Activated CD8-positive, alpha-beta T cell treated with anti-CD3 and anti-CD28 coated beads for 36 hours (primary cell): ENCODE data around the gene AP4E1. TPM values are rescaled to one million over a fixed set of nuclear protein-coding genes. Genes with fewer than 3 reads are reported as not detected.
"Not testable (repeated sequence)": the region's sequence is repeated elsewhere in the genome, so short reads cannot be mapped to it uniquely, and the experiment has no call there.

Source experiments
- ATAC-seq: fragments of 200-7000 bp; cut with Tn5 transposase; one replicate; pipeline ENCODE4 v1.10.0; 2021; ENCODE audit warnings: mild to moderate bottlenecking, moderate library complexity
- CTCF ChIA-PET: fragments of 350-600 bp; sonication (Branson Sonifier 250); formaldehyde crosslinking; loops from one replicate; lab custom pipeline; 2021; ENCODE audit warnings: antibody characterized with exemption; lab: Charles Lee
- POLR2A ChIA-PET: fragments of 350-600 bp; sonication (Branson Sonifier 250); formaldehyde crosslinking; loops from one replicate; lab custom pipeline; 2021; ENCODE audit warnings: antibody characterized with exemption; lab: Charles Lee
- DNase-seq: peaks from one replicate; pipeline ENCODE4 v3.0.0-alpha.2; 2020
- H3K27ac Mint-ChIP-seq: one replicate; pipeline ENCODE4 v1.8.0; 2021; ENCODE audit warnings: mild to moderate bottlenecking, mixed read lengths
- H3K27me3 Mint-ChIP-seq: one replicate; pipeline ENCODE4 v1.8.0; 2021; ENCODE audit warnings: mixed read lengths
- H3K36me3 Mint-ChIP-seq: one replicate; pipeline ENCODE4 v1.8.0; 2021; ENCODE audit warnings: low read depth, mixed read lengths
- H3K4me1 Mint-ChIP-seq: one replicate; pipeline ENCODE4 v1.8.0; 2021; ENCODE audit warnings: low read depth, mixed read lengths
- H3K4me3 Mint-ChIP-seq: one replicate; pipeline ENCODE4 v1.8.0; 2021; ENCODE audit warnings: mild to moderate bottlenecking, moderate library complexity, mixed read lengths
- H3K9me3 Mint-ChIP-seq: one replicate; pipeline ENCODE4 v1.8.0; 2021; ENCODE audit warnings: mixed read lengths
- intact Hi-C: fragments of 100-400 bp; cut with micrococcal nuclease; formaldehyde crosslinking; loops from one replicate; pipeline ENCODE4 v1.10.0; 2022
- total RNA-seq, 2 experiments: library from RNA; stranded (reverse); gene quantifications; one replicate each; pipeline ENCODE4 v1.2.3, GENCODE V29; 2021
- TF ChIP-seq, protein P1 (sequence below): fragments of 200-600 bp; IDR thresholded peaks from one replicate; pipeline ENCODE4 v1.8.0; 2022; ENCODE audit warnings: antibody characterized with exemption, mild to moderate bottlenecking

The AP4E1 gene
- total RNA-seq, 2 experiments from 2014 or later: 16.6 TPM

DNA sequence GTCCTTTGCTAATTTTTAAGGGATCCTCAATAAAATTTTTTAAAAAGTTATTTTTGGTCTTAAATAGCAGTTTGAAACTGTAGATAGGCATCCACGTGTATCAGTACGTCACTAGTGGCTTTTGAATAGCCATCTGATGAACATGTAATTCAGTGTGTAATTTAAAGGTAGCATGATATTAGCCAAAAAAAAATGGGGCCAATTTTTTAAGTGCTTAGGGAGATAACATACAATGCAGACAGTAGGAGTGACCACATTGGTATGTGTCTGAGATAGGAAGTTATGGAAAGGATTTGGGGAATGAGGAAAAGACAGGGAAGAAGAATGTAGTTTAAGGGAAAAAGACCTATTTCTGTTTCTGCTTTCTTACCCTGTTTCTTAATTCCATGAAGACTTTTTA, 2.5 kb downstream of the AP4E1 start:
- TF ChIP-seq, protein P1, sequence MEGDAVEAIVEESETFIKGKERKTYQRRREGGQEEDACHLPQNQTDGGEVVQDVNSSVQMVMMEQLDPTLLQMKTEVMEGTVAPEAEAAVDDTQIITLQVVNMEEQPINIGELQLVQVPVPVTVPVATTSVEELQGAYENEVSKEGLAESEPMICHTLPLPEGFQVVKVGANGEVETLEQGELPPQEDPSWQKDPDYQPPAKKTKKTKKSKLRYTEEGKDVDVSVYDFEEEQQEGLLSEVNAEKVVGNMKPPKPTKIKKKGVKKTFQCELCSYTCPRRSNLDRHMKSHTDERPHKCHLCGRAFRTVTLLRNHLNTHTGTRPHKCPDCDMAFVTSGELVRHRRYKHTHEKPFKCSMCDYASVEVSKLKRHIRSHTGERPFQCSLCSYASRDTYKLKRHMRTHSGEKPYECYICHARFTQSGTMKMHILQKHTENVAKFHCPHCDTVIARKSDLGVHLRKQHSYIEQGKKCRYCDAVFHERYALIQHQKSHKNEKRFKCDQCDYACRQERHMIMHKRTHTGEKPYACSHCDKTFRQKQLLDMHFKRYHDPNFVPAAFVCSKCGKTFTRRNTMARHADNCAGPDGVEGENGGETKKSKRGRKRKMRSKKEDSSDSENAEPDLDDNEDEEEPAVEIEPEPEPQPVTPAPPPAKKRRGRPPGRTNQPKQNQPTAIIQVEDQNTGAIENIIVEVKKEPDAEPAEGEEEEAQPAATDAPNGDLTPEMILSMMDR: no peak
- CTCF ChIA-PET: no interaction called here
- ATAC-seq (no peak), DNase-seq (no peak)
- no peak overlapping the region for H3K4me3 Mint-ChIP-seq
- POLR2A ChIA-PET: no interaction called here
- no peak overlapping the region for H3K27ac Mint-ChIP-seq
- H3K36me3 Mint-ChIP-seq: peaks cover 26% of the 10 kb centered on the region
- no peaks in the 10 kb centered on the region for H3K9me3 Mint-ChIP-seq
- H3K4me1 Mint-ChIP-seq: peaks cover 12% of the 10 kb centered on the region
- no peaks in the 10 kb centered on the region for H3K27me3 Mint-ChIP-seq
- intact Hi-C loops: no loop called here

GRCh38 chr15:50911621-50912020, 3.1 kb downstream of the AP4E1 start:
- Mint-ChIP-seq H3K9me3 (no peaks in the 10 kb centered on the region), H3K27ac (no peak overlapping the region), H3K4me3 (no peak overlapping the region), H3K36me3 (peaks cover 29% of the 10 kb centered on the region), H3K27me3 (no peaks in the 10 kb centered on the region), H3K4me1 (peaks cover 14% of the 10 kb centered on the region)
- TF ChIP-seq, protein P1: no peak
- ChIA-PET POLR2A (no interaction called here), CTCF (no interaction called here)
- ATAC-seq (no peak), DNase-seq (no peak)
- intact Hi-C loops: no loop called here

DNA sequence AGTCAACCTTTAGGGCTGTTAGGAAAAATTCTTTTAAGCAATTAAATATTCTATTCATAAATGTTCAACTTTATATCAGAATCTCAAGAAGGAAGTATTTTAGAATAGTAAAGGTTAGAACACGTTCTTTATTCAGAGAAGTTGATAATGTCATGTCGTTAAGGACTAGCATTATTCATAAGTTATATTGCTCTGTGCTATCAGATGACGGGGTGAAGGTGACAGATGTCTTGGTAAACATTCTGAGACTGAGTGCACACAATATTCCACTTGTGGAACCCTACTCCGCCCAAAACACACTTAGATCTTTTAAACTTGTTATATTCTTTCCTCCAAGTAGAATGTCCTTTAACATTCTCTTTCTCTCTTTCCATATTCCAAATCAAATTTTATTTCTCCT, 7.9 kb downstream of the AP4E1 start:
- Mint-ChIP-seq H3K27ac (no peak overlapping the region), H3K27me3 (no peaks in the 10 kb centered on the region), H3K4me3 (no peak overlapping the region), H3K4me1 (peaks cover 3% of the 10 kb centered on the region), H3K9me3 (no peaks in the 10 kb centered on the region), H3K36me3 (peaks cover 38% of the 10 kb centered on the region)
- TF ChIP-seq, protein P1: no peak
- intact Hi-C loops: no loop called here
- ATAC-seq (no peak), DNase-seq (no peak)
- ChIA-PET CTCF (interaction anchor here (1.3 kb wide), 1 partner anchor 30 kb away, joined by 4 read pairs; no protein-coding TSS in a partner anchor), POLR2A (interaction anchor here (1.3 kb wide), 1 partner anchor 240 kb away, joined by 3 read pairs; no protein-coding TSS in a partner anchor)

- H3K9me3 Mint-ChIP-seq, intact Hi-C loops, POLR2A ChIA-PET, H3K4me3 Mint-ChIP-seq, ATAC-seq, CTCF ChIA-PET, H3K27ac Mint-ChIP-seq, DNase-seq, H3K4me1 Mint-ChIP-seq, H3K27me3 Mint-ChIP-seq: not testable (repeated sequence)
- peaks cover 33% of the 10 kb centered on the region for H3K36me3 Mint-ChIP-seq
These were observed 10.9 kb downstream of the AP4E1 start for GRCh38 chr15:50919359-50919758.

DNA sequence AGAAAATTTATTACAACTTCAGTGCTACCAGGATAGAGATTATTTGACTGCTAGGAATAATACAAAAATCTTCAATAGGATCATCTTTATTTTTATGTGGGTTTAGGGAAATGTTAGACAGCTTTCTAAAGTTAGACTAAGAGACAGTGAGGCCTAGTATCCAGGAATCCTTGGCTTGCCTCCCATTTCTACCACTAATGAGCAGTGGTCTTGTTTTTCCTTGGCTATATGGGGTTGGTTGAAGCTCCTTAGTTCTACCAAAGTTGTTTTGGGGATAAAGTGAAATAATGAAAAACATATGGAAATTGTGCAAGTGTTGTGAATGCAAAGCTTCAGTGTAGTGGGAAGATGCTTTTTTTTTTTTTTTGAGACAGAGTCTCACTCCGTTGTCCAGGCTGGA, 16.8 kb downstream of the AP4E1 start:
- DNase-seq: no peak
- ChIA-PET CTCF (no interaction called here), POLR2A (no interaction called here)
- Mint-ChIP-seq H3K36me3 (peaks cover 38% of the 10 kb centered on the region), H3K27ac (no peak overlapping the region), H3K4me3 (no peak overlapping the region), H3K27me3 (no peaks in the 10 kb centered on the region), H3K9me3 (no peaks in the 10 kb centered on the region), H3K4me1 (peaks cover 3% of the 10 kb centered on the region)
- TF ChIP-seq, protein P1: no peak
- ATAC-seq: no peak
- intact Hi-C loops: no loop called here

GRCh38 chr15:50929062-50929461, 20.6 kb downstream of the AP4E1 start:
- H3K27me3 Mint-ChIP-seq: no peaks in the 10 kb centered on the region
- no peaks in the 10 kb centered on the region for H3K4me1 Mint-ChIP-seq
- POLR2A ChIA-PET: no interaction called here
- H3K4me3 Mint-ChIP-seq: no peak overlapping the region
- no peak overlapping the region for H3K27ac Mint-ChIP-seq
- intact Hi-C loops: no loop called here
- H3K9me3 Mint-ChIP-seq: no peaks in the 10 kb centered on the region
- H3K36me3 Mint-ChIP-seq: peaks cover 36% of the 10 kb centered on the region
- DNase-seq (no peak), ATAC-seq (no peak)
- TF ChIP-seq, protein P1: no peak
- CTCF ChIA-PET: no interaction called here
